Smooth muscle cell (in vitro differentiated cells): ENCODE results near the gene CCDC88C. TPM values are rescaled to one million over a fixed set of nuclear protein-coding genes. Genes with fewer than 3 reads are reported as not detected.

Experiments used
- DNase-seq: peaks from one replicate; lab custom pipeline; 2025; ENCODE audit not compliant: unreplicated experiment; lab: John Stamatoyannopoulos, UW
- H2AFZ ChIP-seq: fragments of 200-600 bp; sonication (generic); 2 replicates; pipeline ENCODE4 v1.6.0; 2016; ENCODE audit warnings: antibody characterized with exemption, low read depth, mild to moderate bottlenecking
- H3F3A ChIP-seq: fragments of 200-600 bp; sonication (generic); 2 replicates; pipeline ENCODE4 v1.6.0; 2017; ENCODE audit warnings: antibody characterized with exemption, low read depth
- H3K27ac ChIP-seq: fragments of 200-600 bp; sonication (generic); 2 replicates; pipeline ENCODE4 v1.5.1; 2016; ENCODE audit warnings: low read depth, mild to moderate bottlenecking
- H3K27me3 ChIP-seq: fragments of 200-600 bp; sonication (generic); 2 replicates; pipeline ENCODE4 v1.6.1; 2016; ENCODE audit warnings: low read depth, mild to moderate bottlenecking
- H3K36me3 ChIP-seq: fragments of 200-600 bp; sonication (generic); 2 replicates; pipeline ENCODE4 v1.5.1; 2016; ENCODE audit warnings: low read depth
- H3K4me1 ChIP-seq: fragments of 200-600 bp; sonication (generic); 2 replicates; pipeline ENCODE4 v1.5.1; 2016; ENCODE audit warnings: low read depth
- H3K4me2 ChIP-seq: fragments of 200-600 bp; sonication (generic); 2 replicates; pipeline ENCODE4 v1.6.0; 2016; ENCODE audit warnings: mild to moderate bottlenecking
- H3K4me3 ChIP-seq: fragments of 200-600 bp; sonication (generic); 2 replicates; pipeline ENCODE4 v1.5.1; 2016; ENCODE audit warnings: mild to moderate bottlenecking
- H3K79me2 ChIP-seq: fragments of 200-600 bp; sonication (generic); 2 replicates; pipeline ENCODE4 v1.6.0; 2016; ENCODE audit warnings: low read depth, mild to moderate bottlenecking
- H3K9ac ChIP-seq: fragments of 200-600 bp; sonication (generic); 2 replicates; pipeline ENCODE4 v1.6.0; 2016; ENCODE audit warnings: low read depth
- H3K9me3 ChIP-seq: fragments of 200-600 bp; sonication (generic); replicated peaks from 2 replicates; pipeline ENCODE4 v1.5.1; 2016; ENCODE audit warnings: low read depth
- H4K20me1 ChIP-seq: fragments of 200-600 bp; sonication (generic); 2 replicates; pipeline ENCODE4 v1.6.0; 2016; ENCODE audit warnings: low read depth
- CTCF ChIP-seq: fragments of 200-600 bp; sonication (generic); IDR thresholded peaks from 2 replicates; pipeline ENCODE4 v1.5.1; 2017; ENCODE audit warnings: borderline replicate concordance, mild to moderate bottlenecking, antibody characterized with exemption; ENCODE audit not compliant: insufficient read depth, poor library complexity, severe bottlenecking
- WGBS: methylation state at CpG from one replicate; pipeline ENCODE4 v1.1.7; 2016; ENCODE audit warnings: low lambda C conversion rate; 5-methylcytosine and 5-hydroxymethylcytosine counted together
- polyA plus RNA-seq: library from polyadenylated mRNA; unstranded; fragments of >200 nt; fragmentation: Nextera tagmentation; extraction: Ambion mirVana; gene quantifications from 2 replicates; pipeline ENCODE4 v1.2.1, GENCODE V29; 2016
- total RNA-seq: library from RNA; depleted of rRNA; stranded (reverse); fragments of >200 nt; gene quantifications from 2 replicates; pipeline ENCODE4 v1.2.3, GENCODE V29; 2014

The CCDC88C gene
- total and polyA plus RNA-seq, 2 experiments from 2014 or later: 1.1 TPM; not detected in 1

- Histone ChIP-seq H3K27ac (no peak overlapping the region), H3K4me1 (peaks cover 3% of the 10 kb centered on the region), H3K36me3 (no peaks in the 10 kb centered on the region), H3K79me2 (no peaks in the 10 kb centered on the region), H3K27me3 (peaks cover 16% of the 10 kb centered on the region), H3K9ac (no peak overlapping the region), H3F3A (no peaks in the 10 kb centered on the region), H4K20me1 (no peaks in the 10 kb centered on the region), H2AFZ (no peak overlapping the region), H3K9me3 (no peaks in the 10 kb centered on the region), H3K4me3 (no peak overlapping the region), H3K4me2 (no peak overlapping the region)
- no peak for TF ChIP-seq CTCF
- DNase-seq: no peak
- WGBS: 80% methylated on average over 10 of the region's 10 CpGs
Measured at GRCh38 chr14:91300283-91300895, 117.2 kb downstream of the CCDC88C start.

- Histone ChIP-seq H3K79me2 (no peaks in the 10 kb centered on the region), H3K9me3 (no peaks in the 10 kb centered on the region), H3K27ac (no peak overlapping the region), H3K36me3 (no peaks in the 10 kb centered on the region), H3K4me2 (no peak overlapping the region), H3K9ac (no peak overlapping the region), H3K4me1 (peaks cover 3% of the 10 kb centered on the region), H3F3A (no peaks in the 10 kb centered on the region), H3K27me3 (peaks cover 10% of the 10 kb centered on the region), H2AFZ (no peak overlapping the region), H4K20me1 (no peaks in the 10 kb centered on the region), H3K4me3 (no peak overlapping the region)
- TF ChIP-seq CTCF: no peak
- no peak for DNase-seq
- 95% methylated on average over 31 of the region's 31 CpGs for WGBS
Measured at GRCh38 chr14:91299121-91300115, 118.2 kb downstream of the CCDC88C start.

GRCh38 chr14:91298576-91298975, 119.0 kb downstream of the CCDC88C start:
- no peak overlapping the region for H3K9ac ChIP-seq
- H3K36me3 ChIP-seq: no peaks in the 10 kb centered on the region
- H3K79me2 ChIP-seq: no peaks in the 10 kb centered on the region
- no peak overlapping the region for H3K27ac ChIP-seq
- H3F3A ChIP-seq: no peaks in the 10 kb centered on the region
- peaks cover 2% of the 10 kb centered on the region for H3K27me3 ChIP-seq
- no peak for TF ChIP-seq CTCF
- H3K4me1 ChIP-seq: peaks cover 3% of the 10 kb centered on the region
- no peak overlapping the region for H2AFZ ChIP-seq
- no peak overlapping the region for H3K4me2 ChIP-seq
- H4K20me1 ChIP-seq: no peaks in the 10 kb centered on the region
- WGBS: 89% methylated on average over 11 of the region's 11 CpGs
- no peaks in the 10 kb centered on the region for H3K9me3 ChIP-seq
- no peak overlapping the region for H3K4me3 ChIP-seq
- DNase-seq: no peak
